WTC11 (cell line): ENCODE results near the gene GPRIN3.

Experiments
- CTCF ChIP-seq: fragments of 200-600 bp; IDR thresholded peaks from 2 replicates; pipeline ENCODE4 v1.8.0; 2022; ENCODE audit warnings: antibody characterized with exemption
- GABPB1 ChIP-seq: sonication (generic); formaldehyde crosslinking; IDR thresholded peaks from 2 replicates; pipeline ENCODE4 v1.8.1; 2023; ENCODE audit warnings: mild to moderate bottlenecking, missing genetic modification reagents
- SP1 ChIP-seq: sonication (generic); formaldehyde crosslinking; conservative IDR thresholded peaks from 2 replicates; pipeline ENCODE4 v1.8.1; 2022; ENCODE audit warnings: missing genetic modification reagents
- TEAD4 ChIP-seq: sonication (generic); formaldehyde crosslinking; IDR thresholded peaks from 2 replicates; pipeline ENCODE4 v1.8.0; 2022; ENCODE audit warnings: mild to moderate bottlenecking, missing genetic modification reagents
- ZNF317 ChIP-seq: sonication (generic); formaldehyde crosslinking; IDR thresholded peaks from 2 replicates; pipeline ENCODE4 v1.8.1; 2023; ENCODE audit warnings: low read depth, mild to moderate bottlenecking, moderate library complexity, missing genetic modification reagents, borderline replicate concordance
- TF ChIP-seq, protein P1 (sequence below): sonication (generic); formaldehyde crosslinking; IDR thresholded peaks from 2 replicates; pipeline ENCODE4 v1.8.1; 2023; ENCODE audit warnings: mild to moderate bottlenecking, moderate library complexity, missing genetic modification reagents
- TF ChIP-seq, protein P2 (sequence below): sonication (generic); formaldehyde crosslinking; IDR thresholded peaks from 2 replicates; pipeline ENCODE4 v1.8.1; 2023; ENCODE audit warnings: mild to moderate bottlenecking, missing genetic modification reagents

DNA sequence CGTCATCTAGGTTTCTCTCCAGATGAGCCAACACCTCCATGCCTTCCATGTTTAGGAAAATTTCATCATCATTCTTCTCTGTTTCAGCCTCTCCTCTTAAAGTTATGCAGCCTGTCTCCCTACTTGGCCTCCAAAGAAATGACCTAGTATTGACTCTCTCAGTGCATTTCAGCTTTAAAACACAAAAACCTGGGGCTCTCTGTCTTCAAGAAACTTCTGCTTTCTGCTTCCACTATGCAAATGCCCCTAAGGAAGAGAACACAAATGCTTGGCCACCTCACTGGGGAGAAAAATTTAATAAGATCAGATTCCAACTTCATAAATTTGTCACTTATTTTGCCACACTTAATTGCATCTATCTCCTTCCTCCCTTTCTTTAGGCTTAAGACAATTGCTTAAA is 93.3 kb downstream of the GPRIN3 start:
- TF ChIP-seq, protein P1, sequence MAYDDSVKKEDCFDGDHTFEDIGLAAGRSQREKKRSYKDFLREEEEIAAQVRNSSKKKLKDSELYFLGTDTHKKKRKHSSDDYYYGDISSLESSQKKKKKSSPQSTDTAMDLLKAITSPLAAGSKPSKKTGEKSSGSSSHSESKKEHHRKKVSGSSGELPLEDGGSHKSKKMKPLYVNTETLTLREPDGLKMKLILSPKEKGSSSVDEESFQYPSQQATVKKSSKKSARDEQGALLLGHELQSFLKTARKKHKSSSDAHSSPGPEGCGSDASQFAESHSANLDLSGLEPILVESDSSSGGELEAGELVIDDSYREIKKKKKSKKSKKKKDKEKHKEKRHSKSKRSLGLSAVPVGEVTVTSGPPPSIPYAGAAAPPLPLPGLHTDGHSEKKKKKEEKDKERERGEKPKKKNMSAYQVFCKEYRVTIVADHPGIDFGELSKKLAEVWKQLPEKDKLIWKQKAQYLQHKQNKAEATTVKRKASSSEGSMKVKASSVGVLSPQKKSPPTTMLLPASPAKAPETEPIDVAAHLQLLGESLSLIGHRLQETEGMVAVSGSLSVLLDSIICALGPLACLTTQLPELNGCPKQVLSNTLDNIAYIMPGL (CRISPR knock-in tag): no peak
- no peak for TF ChIP-seq CTCF
- no peak for TF ChIP-seq TEAD4 (CRISPR knock-in tag)
- no peak for TF ChIP-seq SP1 (CRISPR knock-in tag)
- no peak for TF ChIP-seq ZNF317 (CRISPR knock-in tag)
- TF ChIP-seq, protein P2, sequence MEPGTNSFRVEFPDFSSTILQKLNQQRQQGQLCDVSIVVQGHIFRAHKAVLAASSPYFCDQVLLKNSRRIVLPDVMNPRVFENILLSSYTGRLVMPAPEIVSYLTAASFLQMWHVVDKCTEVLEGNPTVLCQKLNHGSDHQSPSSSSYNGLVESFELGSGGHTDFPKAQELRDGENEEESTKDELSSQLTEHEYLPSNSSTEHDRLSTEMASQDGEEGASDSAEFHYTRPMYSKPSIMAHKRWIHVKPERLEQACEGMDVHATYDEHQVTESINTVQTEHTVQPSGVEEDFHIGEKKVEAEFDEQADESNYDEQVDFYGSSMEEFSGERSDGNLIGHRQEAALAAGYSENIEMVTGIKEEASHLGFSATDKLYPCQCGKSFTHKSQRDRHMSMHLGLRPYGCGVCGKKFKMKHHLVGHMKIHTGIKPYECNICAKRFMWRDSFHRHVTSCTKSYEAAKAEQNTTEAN: no peak
- no peak for TF ChIP-seq GABPB1
